TTC549 (cell line): ENCODE results near the gene WNT9A.
A peak's percentile ranks its signal among the peaks of the same experiment; 100 is the strongest.

Source experiments
- FAIRE-seq: peaks from 2 replicates; lab custom pipeline; 2012; peaks lifted over from hg19 to GRCh38; lab: Jason Lieb, UNC

WNT9A gene

DNA sequence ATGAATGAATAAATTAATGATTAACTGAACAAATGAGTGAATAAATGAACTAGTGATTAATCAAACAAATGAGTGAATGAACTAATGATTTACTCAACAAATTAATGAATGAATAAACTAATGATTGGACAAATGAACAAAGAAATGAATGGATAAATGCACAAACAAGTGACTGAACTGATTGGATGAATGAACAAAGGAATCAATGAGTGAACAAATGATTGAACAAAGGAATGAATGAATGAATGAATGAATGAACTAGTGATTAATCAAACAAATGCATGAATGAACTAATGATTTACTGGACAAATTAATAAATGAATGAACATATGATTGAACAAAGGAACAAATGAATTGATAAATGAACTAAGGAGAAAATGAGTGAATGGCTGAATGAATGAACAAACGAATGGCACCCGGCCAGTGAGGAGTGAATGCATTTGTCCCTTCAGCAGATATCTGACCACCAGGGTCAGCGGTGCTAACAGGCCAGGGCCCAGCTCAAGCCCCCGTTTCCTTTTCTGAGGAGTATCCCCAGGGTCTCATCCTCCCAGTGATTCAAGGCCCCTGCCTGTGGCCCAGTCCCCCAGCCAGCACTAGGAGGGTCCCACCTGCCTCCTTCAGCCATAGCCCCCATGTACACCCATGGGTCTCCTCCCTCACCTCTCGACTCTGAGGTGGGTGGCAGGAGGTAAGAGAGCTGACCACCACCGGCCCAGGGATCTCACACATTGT, 49.9 kb downstream of the WNT9A start:
- peak; percentile 28 for FAIRE-seq

DNA sequence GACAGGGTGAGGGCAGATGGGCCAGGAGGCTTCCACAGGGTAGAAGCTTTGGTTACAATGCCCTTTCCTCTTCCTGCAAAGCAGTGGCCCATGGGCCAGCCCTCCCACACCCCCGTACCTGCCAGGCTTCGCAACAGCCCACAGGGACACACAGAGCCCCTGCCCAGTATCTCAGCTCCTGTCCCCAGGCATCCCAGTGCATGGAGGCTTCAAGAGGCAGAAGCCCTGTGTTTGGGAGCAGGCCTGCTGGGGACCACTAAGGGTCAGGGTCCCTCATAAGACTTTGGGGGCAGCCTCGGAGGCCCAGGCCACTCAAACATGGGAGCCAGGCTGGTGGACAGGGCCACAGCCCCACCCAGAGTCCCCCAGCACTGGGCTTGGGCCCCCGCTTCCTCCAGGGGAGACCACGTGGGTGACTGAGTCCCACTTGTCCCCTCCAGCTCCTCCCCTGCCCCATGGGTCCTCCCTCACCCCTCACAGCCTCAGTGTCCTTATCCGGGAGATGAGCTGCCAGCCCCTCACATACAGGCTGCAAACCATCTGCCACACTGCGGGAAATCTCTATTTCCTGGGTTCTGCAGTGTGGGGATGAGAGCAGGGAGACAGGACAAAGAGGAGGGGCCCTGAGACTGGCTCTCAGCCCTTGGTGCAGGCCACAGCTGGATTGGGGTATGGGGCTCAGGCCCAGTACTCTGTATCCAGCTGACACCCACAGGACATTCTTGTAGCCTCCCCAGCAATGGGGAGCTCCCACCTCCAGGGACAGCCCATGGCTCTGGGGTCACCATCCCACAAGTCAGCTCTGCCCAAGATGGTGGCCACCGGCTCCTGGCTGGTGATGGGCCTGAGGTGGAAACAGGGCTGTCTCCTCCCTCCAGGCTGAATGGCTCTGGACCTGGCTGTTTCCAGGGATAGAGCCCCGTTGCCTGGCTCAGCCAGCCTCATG, 50.7 kb downstream of the WNT9A start:
- no peak for FAIRE-seq

GRCh38 chr1:227895828-227896685, 51.7 kb downstream of the WNT9A start:
- FAIRE-seq = no peak

- FAIRE-seq = no peak
Observed at GRCh38 chr1:227894831-227895451, 52.8 kb downstream of the WNT9A start.

- FAIRE-seq = no peak
Observed at GRCh38 chr1:227893949-227894721, 53.6 kb downstream of the WNT9A start.

DNA sequence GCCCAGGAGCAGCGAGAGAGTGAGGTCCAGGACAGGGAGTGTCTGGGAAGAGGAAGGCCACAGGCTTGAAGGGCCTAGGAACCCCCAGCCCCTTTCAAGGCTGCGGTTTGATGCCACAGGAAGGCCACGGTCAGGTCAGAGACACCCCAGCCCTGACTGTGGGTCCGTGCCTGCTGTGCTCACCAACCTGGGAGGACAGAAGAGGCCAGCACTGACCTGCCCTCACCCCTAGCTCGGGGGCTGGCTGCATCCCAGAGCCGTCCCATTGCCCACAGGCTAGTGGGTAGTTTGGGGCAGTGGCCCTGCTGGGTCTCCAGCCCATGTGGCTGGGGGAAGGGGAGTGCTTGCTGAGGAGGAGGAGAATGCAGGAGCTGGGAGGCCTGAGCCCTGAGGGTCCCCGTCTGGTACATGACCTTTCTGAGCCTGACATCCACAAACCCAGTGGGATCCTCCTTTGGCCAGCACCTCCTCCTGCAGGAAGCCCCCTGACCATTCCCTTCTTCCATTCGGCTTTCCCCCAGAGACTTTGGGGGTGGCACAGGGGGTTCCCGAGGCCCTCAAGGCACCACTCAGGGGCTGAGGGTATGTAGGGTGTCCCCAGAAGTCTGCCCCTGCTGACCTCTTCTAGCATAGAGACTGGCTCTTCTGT, 54.3 kb downstream of the WNT9A start:
- FAIRE-seq = no peak

GRCh38 chr1:227892489-227893299, 55.0 kb downstream of the WNT9A start:
- no peak for FAIRE-seq

GRCh38 chr1:227891955-227892488, 55.7 kb downstream of the WNT9A start:
- no peak for FAIRE-seq

GRCh38 chr1:227891223-227891954, 56.3 kb downstream of the WNT9A start:
- FAIRE-seq = no peak

- no peak for FAIRE-seq
Observed at GRCh38 chr1:227890451-227891222, 57.1 kb downstream of the WNT9A start.

- FAIRE-seq = no peak
Observed at GRCh38 chr1:227889863-227890405, 57.8 kb downstream of the WNT9A start.

- no peak for FAIRE-seq
Observed at GRCh38 chr1:227889047-227889862, 58.5 kb downstream of the WNT9A start.

- no peak for FAIRE-seq
Observed at GRCh38 chr1:227888404-227889046, 59.2 kb downstream of the WNT9A start.

- no peak for FAIRE-seq
Observed at GRCh38 chr1:227887697-227888403, 59.9 kb downstream of the WNT9A start.

DNA sequence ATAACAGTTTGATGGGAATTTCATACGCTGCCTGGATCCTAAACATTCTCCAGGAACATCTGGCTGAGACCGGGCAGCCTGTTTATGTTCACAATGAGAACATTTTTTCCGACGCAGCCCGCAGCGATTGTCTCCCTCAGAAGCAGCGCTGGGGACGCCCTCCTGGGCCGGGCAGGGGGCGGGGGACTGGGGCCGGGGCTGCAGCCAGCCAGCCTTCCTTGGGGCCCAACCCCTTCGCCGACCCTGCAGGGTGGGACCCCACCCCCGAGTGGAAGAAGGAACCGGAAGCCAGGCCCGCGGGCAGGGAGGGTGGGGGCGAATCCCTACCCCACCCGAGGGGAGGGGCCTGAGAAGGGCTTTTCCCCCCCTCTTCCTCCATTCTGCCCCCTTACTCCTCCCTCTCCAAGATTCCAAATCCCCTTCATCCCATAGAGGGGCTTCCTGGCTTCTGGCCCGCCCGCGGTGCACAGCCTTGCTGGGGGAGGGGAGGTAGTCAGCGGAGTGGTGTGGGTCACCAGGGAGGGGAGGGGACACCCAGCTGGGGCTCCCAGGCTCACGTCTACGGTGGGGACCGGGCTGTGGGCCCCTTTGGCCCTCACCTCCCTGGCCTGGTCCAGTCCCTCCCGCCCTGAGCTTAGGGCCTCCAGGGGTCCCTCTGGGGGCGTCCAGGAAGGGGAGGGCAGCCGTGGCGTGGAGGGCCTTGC, 60.6 kb downstream of the WNT9A start:
- FAIRE-seq = no peak
